Measurements from ENCODE around the gene DNAH12. TPM values are rescaled to one million over a fixed set of nuclear protein-coding genes. Genes with fewer than 3 reads are reported as not detected.

DNAH12 gene
- total and polyA plus RNA-seq, 2 of the 13 experiments (the other 11 are each of a cell fraction or from before 2014, with no cell fraction given), result 0.11 TPM

- TF ChIP-seq ZNF264 (CRISPR knock-in tag; IDR thresholded peaks at IDR 0.05) (no peak), SAFB2 (CRISPR knock-in tag; IDR thresholded peaks at IDR 0.05; ENCODE audit: borderline replicate concordance, low read depth) (no peak), YEATS2 (CRISPR knock-in tag; IDR thresholded peaks at IDR 0.05; ENCODE audit: borderline replicate concordance) (no peak), XRCC5 (optimal IDR thresholded peaks at IDR 0.05; ENCODE audit: low read length) (peak; percentile 76), MEIS2 (CRISPR knock-in tag; IDR thresholded peaks at IDR 0.05) (no peak), ZBTB7A (CRISPR knock-in tag; IDR thresholded peaks at IDR 0.05) (no peak), BRCA1 (CRISPR knock-in tag; IDR thresholded peaks at IDR 0.05) (no peak), NR2F2 (IDR thresholded peaks at IDR 0.05; ENCODE audit: borderline replicate concordance, low read depth) (no peak), BHLHE40 (IDR thresholded peaks at IDR 0.05; ENCODE audit: low read length) (no peak), ZNF549 (CRISPR knock-in tag; IDR thresholded peaks at IDR 0.05) (no peak), STAT5B (CRISPR knock-in tag; IDR thresholded peaks at IDR 0.05) (no peak), TRAFD1 (CRISPR knock-in tag; IDR thresholded peaks at IDR 0.05; ENCODE audit: borderline replicate concordance) (no peak), ISL2 (CRISPR knock-in tag; IDR thresholded peaks at IDR 0.05) (0 out of 2 replicates have a peak, but pooled peaks have one; percentile 19), REPIN1 (CRISPR knock-in tag; IDR thresholded peaks at IDR 0.05; ENCODE audit: borderline replicate concordance, low read depth) (no peak), PHF8 (CRISPR knock-in tag; IDR thresholded peaks at IDR 0.05) (no peak), SMAD9 (CRISPR knock-in tag; IDR thresholded peaks at IDR 0.05) (no peak), DMTF1 (CRISPR knock-in tag; IDR thresholded peaks at IDR 0.05) (no peak)
- TF ChIP-seq, protein P1, sequence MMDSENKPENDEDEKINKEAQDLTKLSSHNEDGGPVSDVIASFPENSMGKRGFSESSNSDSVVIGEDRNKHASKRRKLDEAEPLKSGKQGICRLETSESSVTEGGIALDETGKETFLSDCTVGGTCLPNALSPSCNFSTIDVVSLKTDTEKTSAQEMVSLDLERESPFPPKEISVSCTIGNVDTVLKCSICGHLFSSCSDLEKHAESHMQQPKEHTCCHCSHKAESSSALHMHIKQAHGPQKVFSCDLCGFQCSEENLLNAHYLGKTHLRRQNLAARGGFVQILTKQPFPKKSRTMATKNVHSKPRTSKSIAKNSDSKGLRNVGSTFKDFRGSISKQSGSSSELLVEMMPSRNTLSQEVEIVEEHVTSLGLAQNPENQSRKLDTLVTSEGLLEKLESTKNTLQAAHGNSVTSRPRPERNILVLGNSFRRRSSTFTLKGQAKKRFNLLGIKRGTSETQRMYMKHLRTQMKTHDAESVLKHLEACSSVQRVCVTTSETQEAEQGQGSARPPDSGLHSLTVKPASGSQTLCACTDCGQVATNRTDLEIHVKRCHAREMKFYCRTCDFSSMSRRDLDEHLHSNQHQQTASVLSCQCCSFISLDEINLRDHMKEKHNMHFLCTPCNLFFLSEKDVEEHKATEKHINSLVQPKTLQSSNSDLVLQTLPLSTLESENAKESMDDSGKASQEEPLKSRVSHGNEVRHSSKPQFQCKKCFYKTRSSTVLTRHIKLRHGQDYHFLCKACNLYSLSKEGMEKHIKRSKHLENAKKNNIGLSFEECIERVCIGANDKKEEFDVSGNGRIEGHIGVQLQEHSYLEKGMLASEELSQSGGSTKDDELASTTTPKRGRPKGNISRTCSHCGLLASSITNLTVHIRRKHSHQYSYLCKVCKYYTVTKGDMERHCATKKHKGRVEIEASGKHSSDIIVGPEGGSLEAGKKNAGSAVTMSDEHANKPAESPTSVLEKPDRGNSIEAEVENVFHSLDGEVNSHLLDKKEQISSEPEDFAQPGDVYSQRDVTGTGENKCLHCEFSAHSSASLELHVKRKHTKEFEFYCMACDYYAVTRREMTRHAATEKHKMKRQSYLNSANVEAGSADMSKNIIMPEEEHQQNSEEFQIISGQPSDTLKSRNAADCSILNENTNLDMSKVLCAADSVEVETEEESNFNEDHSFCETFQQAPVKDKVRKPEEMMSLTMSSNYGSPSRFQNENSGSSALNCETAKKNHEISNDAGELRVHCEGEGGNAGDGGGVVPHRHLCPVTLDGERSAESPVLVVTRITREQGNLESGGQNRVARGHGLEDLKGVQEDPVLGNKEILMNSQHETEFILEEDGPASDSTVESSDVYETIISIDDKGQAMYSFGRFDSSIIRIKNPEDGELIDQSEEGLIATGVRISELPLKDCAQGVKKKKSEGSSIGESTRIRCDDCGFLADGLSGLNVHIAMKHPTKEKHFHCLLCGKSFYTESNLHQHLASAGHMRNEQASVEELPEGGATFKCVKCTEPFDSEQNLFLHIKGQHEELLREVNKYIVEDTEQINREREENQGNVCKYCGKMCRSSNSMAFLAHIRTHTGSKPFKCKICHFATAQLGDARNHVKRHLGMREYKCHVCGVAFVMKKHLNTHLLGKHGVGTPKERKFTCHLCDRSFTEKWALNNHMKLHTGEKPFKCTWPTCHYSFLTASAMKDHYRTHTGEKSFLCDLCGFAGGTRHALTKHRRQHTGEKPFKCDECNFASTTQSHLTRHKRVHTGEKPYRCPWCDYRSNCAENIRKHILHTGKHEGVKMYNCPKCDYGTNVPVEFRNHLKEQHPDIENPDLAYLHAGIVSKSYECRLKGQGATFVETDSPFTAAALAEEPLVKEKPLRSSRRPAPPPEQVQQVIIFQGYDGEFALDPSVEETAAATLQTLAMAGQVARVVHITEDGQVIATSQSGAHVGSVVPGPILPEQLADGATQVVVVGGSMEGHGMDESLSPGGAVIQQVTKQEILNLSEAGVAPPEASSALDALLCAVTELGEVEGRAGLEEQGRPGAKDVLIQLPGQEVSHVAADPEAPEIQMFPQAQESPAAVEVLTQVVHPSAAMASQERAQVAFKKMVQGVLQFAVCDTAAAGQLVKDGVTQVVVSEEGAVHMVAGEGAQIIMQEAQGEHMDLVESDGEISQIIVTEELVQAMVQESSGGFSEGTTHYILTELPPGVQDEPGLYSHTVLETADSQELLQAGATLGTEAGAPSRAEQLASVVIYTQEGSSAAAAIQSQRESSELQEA (CRISPR knock-in tag; IDR thresholded peaks at IDR 0.05; ENCODE audit: not compliant biosample characterization), result no peak
These were observed 146.7 kb downstream of the DNAH12 start (continued) for GRCh38 chr3:57397175-57398026.

Measured in HepG2 (cell line).